ENCODE measurements around the gene UBR1. TPM values are rescaled to one million over a fixed set of nuclear protein-coding genes. Genes with fewer than 3 reads are reported as not detected.
"Not testable (repeated sequence)": the region's sequence is repeated elsewhere in the genome, so short reads cannot be mapped to it uniquely, and the experiment has no call there.

Gene UBR1
- polyA plus RNA-seq, 1 donor (not counting 4 experiments of a cell fraction or from before 2014, with no cell fraction given) = 17.4 TPM

DNA sequence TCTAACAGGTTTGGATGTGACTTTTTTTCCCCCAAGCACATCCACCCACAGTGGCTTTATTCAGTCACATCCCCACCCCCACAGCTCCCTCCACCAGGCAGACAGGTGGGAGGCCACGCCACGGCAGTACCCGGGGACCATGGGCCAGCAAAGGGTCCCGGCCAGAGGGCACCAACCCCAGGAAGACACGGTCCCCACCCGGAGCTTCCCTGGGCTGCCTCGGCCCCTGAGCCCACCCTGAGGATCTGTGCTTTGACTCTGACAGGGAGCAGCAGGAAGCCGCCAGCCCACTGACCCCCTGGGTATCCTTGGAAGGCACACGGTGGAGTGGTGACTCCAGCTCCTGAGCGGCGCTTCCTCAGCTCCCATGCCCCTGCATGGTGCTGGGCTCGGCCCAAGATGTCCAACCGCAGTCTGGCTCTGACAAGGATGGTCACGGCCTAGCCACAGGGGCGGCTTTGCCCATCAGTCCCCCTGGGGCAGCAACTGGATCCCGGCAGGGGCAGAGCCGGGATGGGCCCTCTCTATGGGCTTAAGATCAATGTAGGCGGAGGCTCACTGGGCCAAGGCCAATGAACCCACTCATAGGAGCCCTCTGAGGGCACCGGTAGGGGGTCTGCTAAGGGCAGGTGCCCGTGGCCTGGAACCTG is 119.0 kb downstream of the UBR1 start:
- H3K4me1 ChIP-seq (ENCODE audit: control insufficient read depth, extremely low read depth, insufficient read depth, low read length) = no peaks in the 10 kb centered on the region
- H3K9ac ChIP-seq (ENCODE audit: control insufficient read depth, extremely low read depth, insufficient read depth, low read length) = no peak overlapping the region
- DNase-seq (ENCODE audit: low read depth, low spot score) (no peak), FAIRE-seq (no peak)
- no peaks in the 10 kb centered on the region for H3K9me1 ChIP-seq (ENCODE audit: control insufficient read depth, extremely low read depth, insufficient read depth, low read length)
- H3K4me3 ChIP-seq (ENCODE audit: control insufficient read depth in 2 of 3, extremely low read depth in 1 of 3, insufficient read depth in 2 of 3, low read depth in 1 of 3, low read length in 3 of 3) = no peak overlapping the region
- no peaks in the 10 kb centered on the region for H3K79me2 ChIP-seq (ENCODE audit: control insufficient read depth, insufficient read depth, low read length)
- no peaks in the 10 kb centered on the region for H3K9me3 ChIP-seq (ENCODE audit: control insufficient read depth, low read depth, low read length)
- no peak for TF ChIP-seq EZH2 (IDR thresholded peaks at IDR 0.05; ENCODE audit: low read length)
- TF ChIP-seq, protein P1, sequence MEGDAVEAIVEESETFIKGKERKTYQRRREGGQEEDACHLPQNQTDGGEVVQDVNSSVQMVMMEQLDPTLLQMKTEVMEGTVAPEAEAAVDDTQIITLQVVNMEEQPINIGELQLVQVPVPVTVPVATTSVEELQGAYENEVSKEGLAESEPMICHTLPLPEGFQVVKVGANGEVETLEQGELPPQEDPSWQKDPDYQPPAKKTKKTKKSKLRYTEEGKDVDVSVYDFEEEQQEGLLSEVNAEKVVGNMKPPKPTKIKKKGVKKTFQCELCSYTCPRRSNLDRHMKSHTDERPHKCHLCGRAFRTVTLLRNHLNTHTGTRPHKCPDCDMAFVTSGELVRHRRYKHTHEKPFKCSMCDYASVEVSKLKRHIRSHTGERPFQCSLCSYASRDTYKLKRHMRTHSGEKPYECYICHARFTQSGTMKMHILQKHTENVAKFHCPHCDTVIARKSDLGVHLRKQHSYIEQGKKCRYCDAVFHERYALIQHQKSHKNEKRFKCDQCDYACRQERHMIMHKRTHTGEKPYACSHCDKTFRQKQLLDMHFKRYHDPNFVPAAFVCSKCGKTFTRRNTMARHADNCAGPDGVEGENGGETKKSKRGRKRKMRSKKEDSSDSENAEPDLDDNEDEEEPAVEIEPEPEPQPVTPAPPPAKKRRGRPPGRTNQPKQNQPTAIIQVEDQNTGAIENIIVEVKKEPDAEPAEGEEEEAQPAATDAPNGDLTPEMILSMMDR (optimal IDR thresholded peaks at IDR 0.05 in 1 of 3, IDR thresholded peaks at IDR 0.05 in 1 of 3, conservative IDR thresholded peaks at IDR 0.05 in 1 of 3; ENCODE audit: extremely low read depth in 1 of 3, insufficient read depth in 2 of 3, low read length in 3 of 3) = no peak
- dilution Hi-C loops (cut with MboI; ENCODE audit: extremely low pct_ligation_motif_present, low sequenced_read_pairs) = no loop called here
- H3K4me2 ChIP-seq (ENCODE audit: control insufficient read depth, extremely low read depth, insufficient read depth, low read depth, low read length) = no peak overlapping the region
- no peak overlapping the region for H2AFZ ChIP-seq (ENCODE audit: control insufficient read depth, low read length)
- no peaks in the 10 kb centered on the region for H4K20me1 ChIP-seq (ENCODE audit: control insufficient read depth, extremely low read depth, insufficient read depth, low read length)
- H3K27me3 ChIP-seq (ENCODE audit: control insufficient read depth, extremely low read depth, insufficient read depth, low read length) = no peaks in the 10 kb centered on the region
- peaks cover 7 to 18% of the 10 kb centered on the region in 2 experiments for H3K36me3 ChIP-seq (ENCODE audit: control insufficient read depth in 2 of 2, extremely low read depth in 1 of 2, insufficient read depth in 2 of 2, low read length in 2 of 2)
- no peak overlapping the region for H3K27ac ChIP-seq (ENCODE audit: control insufficient read depth, insufficient read depth, low read length)

DNA sequence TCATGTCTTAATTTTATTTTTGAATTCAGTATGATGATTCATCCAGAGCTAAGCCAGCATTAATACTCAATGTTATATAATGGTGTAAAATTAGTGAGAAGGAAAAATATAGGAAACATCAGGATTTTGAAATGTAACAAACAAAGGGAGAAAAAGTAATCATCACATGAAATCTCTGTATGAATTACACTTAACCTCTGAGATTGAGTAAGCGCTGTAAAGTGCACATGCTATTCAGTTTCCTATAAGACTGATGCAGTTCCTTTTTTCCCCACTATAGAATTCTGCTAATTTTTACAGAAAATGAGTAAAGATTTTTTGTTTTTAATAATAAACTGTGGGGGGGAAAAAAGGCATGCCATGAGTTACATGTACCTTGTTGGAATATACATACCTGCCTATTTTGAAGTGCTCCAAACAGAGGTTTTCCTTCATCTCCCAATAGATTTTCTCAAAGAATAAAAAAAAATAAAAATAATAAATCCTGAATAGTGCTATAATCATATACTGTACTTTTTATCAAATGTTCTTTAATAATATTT is 121.3 kb downstream of the UBR1 start:
- dilution Hi-C loops (cut with MboI; ENCODE audit: extremely low pct_ligation_motif_present, low sequenced_read_pairs) = no loop called here
- DNase-seq (ENCODE audit: low read depth, low spot score) (no peak), FAIRE-seq (no peak)
- Histone ChIP-seq H3K27ac (ENCODE audit: control insufficient read depth, insufficient read depth, low read length) (no peak overlapping the region), H3K9ac (ENCODE audit: control insufficient read depth, extremely low read depth, insufficient read depth, low read length) (no peak overlapping the region), H2AFZ (ENCODE audit: control insufficient read depth, low read length) (no peak overlapping the region), H3K36me3 (ENCODE audit: control insufficient read depth in 2 of 2, extremely low read depth in 1 of 2, insufficient read depth in 2 of 2, low read length in 2 of 2) (peaks cover 8 to 18% of the 10 kb centered on the region in 2 experiments), H3K27me3 (ENCODE audit: control insufficient read depth, extremely low read depth, insufficient read depth, low read length) (no peaks in the 10 kb centered on the region), H3K4me2 (ENCODE audit: control insufficient read depth, extremely low read depth, insufficient read depth, low read depth, low read length) (no peak overlapping the region), H3K79me2 (ENCODE audit: control insufficient read depth, insufficient read depth, low read length) (no peaks in the 10 kb centered on the region), H3K9me3 (ENCODE audit: control insufficient read depth, low read depth, low read length) (no peaks in the 10 kb centered on the region), H4K20me1 (ENCODE audit: control insufficient read depth, extremely low read depth, insufficient read depth, low read length) (no peaks in the 10 kb centered on the region), H3K4me1 (ENCODE audit: control insufficient read depth, extremely low read depth, insufficient read depth, low read length) (no peaks in the 10 kb centered on the region), H3K4me3 (ENCODE audit: control insufficient read depth in 2 of 3, extremely low read depth in 1 of 3, insufficient read depth in 2 of 3, low read depth in 1 of 3, low read length in 3 of 3) (no peak overlapping the region), H3K9me1 (ENCODE audit: control insufficient read depth, extremely low read depth, insufficient read depth, low read length) (no peaks in the 10 kb centered on the region)
- TF ChIP-seq, protein P1 (optimal IDR thresholded peaks at IDR 0.05 in 1 of 3, IDR thresholded peaks at IDR 0.05 in 1 of 3, conservative IDR thresholded peaks at IDR 0.05 in 1 of 3; ENCODE audit: extremely low read depth in 1 of 3, insufficient read depth in 2 of 3, low read length in 3 of 3) = no peak
- TF ChIP-seq EZH2 (IDR thresholded peaks at IDR 0.05; ENCODE audit: low read length) = no peak

DNA sequence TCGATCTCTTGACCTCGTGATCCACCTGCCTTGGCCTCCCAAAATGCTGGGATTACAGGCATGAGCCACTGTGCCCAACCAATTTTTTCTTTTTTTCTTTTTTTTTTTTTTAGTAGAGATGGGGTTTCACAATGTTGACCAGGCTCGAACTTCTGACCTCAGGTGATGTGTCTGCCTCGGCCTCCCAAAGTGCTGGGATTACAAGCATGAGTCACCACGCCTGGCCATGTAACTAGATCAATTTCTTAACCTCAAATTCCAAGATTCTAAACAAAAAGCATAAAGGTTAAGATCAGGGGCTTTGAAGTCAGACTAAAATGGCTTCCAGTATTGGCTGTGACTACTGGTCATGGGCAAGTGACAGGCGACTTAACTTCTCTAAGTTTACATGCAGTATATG is 126.7 kb downstream of the UBR1 start:
- FAIRE-seq; dilution Hi-C loops (cut with MboI; ENCODE audit: extremely low pct_ligation_motif_present, low sequenced_read_pairs); H2AFZ ChIP-seq (ENCODE audit: control insufficient read depth, low read length); H3K9ac ChIP-seq (ENCODE audit: control insufficient read depth, extremely low read depth, insufficient read depth, low read length); H3K27me3 ChIP-seq (ENCODE audit: control insufficient read depth, extremely low read depth, insufficient read depth, low read length); DNase-seq (ENCODE audit: low read depth, low spot score); H3K4me2 ChIP-seq (ENCODE audit: control insufficient read depth, extremely low read depth, insufficient read depth, low read depth, low read length); H3K4me1 ChIP-seq (ENCODE audit: control insufficient read depth, extremely low read depth, insufficient read depth, low read length); H3K4me3 ChIP-seq (ENCODE audit: control insufficient read depth in 2 of 3, extremely low read depth in 1 of 3, insufficient read depth in 2 of 3, low read depth in 1 of 3, low read length in 3 of 3); H3K9me1 ChIP-seq (ENCODE audit: control insufficient read depth, extremely low read depth, insufficient read depth, low read length); H4K20me1 ChIP-seq (ENCODE audit: control insufficient read depth, extremely low read depth, insufficient read depth, low read length); H3K9me3 ChIP-seq (ENCODE audit: control insufficient read depth, low read depth, low read length); H3K27ac ChIP-seq (ENCODE audit: control insufficient read depth, insufficient read depth, low read length); H3K79me2 ChIP-seq (ENCODE audit: control insufficient read depth, insufficient read depth, low read length): not testable (repeated sequence)
- peaks cover 12 to 13% of the 10 kb centered on the region in 2 experiments for H3K36me3 ChIP-seq (ENCODE audit: control insufficient read depth in 2 of 2, extremely low read depth in 1 of 2, insufficient read depth in 2 of 2, low read length in 2 of 2)

Measured in keratinocyte (primary cell).